Endothelial cell (in vitro differentiated cells): ENCODE measurements around the gene ARHGAP24. TPM values are rescaled to one million over a fixed set of nuclear protein-coding genes. Genes with fewer than 3 reads are reported as not detected.
"Not testable (repeated sequence)": the region's sequence is repeated elsewhere in the genome, so short reads cannot be mapped to it uniquely, and the experiment has no call there.

Experiments used
- DNase-seq: peaks from one replicate; pipeline ENCODE4 v3.0.0; 2021; ENCODE audit warnings: low spot score
- H3K27ac Mint-ChIP-seq: one replicate; pipeline ENCODE4 v1.8.0; 2021; ENCODE audit warnings: mixed read lengths, inconsistent platforms; ENCODE audit not compliant: unreplicated experiment
- H3K27me3 Mint-ChIP-seq: one replicate; pipeline ENCODE4 v1.8.0; 2021; ENCODE audit warnings: mild to moderate bottlenecking, moderate library complexity, mixed read lengths, inconsistent platforms; ENCODE audit not compliant: unreplicated experiment
- H3K36me3 Mint-ChIP-seq: one replicate; pipeline ENCODE4 v1.8.0; 2021; ENCODE audit warnings: mild to moderate bottlenecking, low read depth, mixed read lengths, inconsistent platforms; ENCODE audit not compliant: unreplicated experiment
- H3K4me1 Mint-ChIP-seq: one replicate; pipeline ENCODE4 v1.8.0; 2021; ENCODE audit warnings: mild to moderate bottlenecking, mixed read lengths, inconsistent platforms; ENCODE audit not compliant: unreplicated experiment
- H3K4me3 Mint-ChIP-seq: one replicate; pipeline ENCODE4 v1.8.0; 2021; ENCODE audit warnings: mild to moderate bottlenecking, mixed read lengths, inconsistent platforms; ENCODE audit not compliant: unreplicated experiment
- H3K9me3 Mint-ChIP-seq: one replicate; pipeline ENCODE4 v1.8.0; 2021; ENCODE audit warnings: mixed read lengths, inconsistent platforms; ENCODE audit not compliant: unreplicated experiment
- total RNA-seq: library from RNA; stranded (reverse); fragmentation: NEBNext Ultra II Directional; extraction: Animal tissue kit (Norgen Biotek cat#: 25700); gene quantifications from one replicate; pipeline ENCODE4 v1.2.1, GENCODE V29; 2021; ENCODE audit not compliant: unreplicated experiment
- TF ChIP-seq, protein P1 (sequence below): fragments of 200-600 bp; sonication (generic); IDR thresholded peaks from one replicate; pipeline ENCODE4 v1.5.0; 2021; ENCODE audit warnings: antibody characterized with exemption; ENCODE audit not compliant: unreplicated experiment

Gene ARHGAP24
- total RNA-seq, 1 donor from 2014 or later = 5.0 TPM

- Mint-ChIP-seq H3K27ac (no peak overlapping the region), H3K36me3 (no peaks in the 10 kb centered on the region), H3K27me3 (no peaks in the 10 kb centered on the region), H3K4me3 (no peak overlapping the region), H3K4me1 (peaks cover 13% of the 10 kb centered on the region), H3K9me3 (no peaks in the 10 kb centered on the region)
- TF ChIP-seq, protein P1, sequence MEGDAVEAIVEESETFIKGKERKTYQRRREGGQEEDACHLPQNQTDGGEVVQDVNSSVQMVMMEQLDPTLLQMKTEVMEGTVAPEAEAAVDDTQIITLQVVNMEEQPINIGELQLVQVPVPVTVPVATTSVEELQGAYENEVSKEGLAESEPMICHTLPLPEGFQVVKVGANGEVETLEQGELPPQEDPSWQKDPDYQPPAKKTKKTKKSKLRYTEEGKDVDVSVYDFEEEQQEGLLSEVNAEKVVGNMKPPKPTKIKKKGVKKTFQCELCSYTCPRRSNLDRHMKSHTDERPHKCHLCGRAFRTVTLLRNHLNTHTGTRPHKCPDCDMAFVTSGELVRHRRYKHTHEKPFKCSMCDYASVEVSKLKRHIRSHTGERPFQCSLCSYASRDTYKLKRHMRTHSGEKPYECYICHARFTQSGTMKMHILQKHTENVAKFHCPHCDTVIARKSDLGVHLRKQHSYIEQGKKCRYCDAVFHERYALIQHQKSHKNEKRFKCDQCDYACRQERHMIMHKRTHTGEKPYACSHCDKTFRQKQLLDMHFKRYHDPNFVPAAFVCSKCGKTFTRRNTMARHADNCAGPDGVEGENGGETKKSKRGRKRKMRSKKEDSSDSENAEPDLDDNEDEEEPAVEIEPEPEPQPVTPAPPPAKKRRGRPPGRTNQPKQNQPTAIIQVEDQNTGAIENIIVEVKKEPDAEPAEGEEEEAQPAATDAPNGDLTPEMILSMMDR = no peak
- no peak for DNase-seq
Observed at GRCh38 chr4:85818700-85819099, 343.8 kb downstream of the ARHGAP24 start.

DNA sequence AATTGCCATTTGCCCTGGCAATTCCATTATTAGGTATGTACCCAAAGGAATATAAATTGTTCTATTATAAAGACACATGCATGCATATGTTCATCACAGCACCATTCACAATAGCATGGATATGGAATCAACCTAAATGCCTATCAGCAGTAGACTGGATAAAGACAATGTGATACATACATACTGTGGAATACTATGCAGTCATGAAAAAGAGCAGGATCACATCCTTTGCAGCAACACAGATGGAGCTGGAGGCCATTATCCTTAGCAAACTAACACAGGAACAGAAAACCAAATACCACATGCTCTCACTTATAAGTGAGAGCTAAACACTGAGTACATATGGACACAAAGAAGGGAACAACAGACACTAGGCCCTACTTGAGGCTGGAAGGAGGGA is 345.2 kb downstream of the ARHGAP24 start:
- peaks cover 26% of the 10 kb centered on the region for H3K4me1 Mint-ChIP-seq
- DNase-seq, H3K36me3 Mint-ChIP-seq, H3K27me3 Mint-ChIP-seq, H3K9me3 Mint-ChIP-seq, H3K4me3 Mint-ChIP-seq, H3K27ac Mint-ChIP-seq: not testable (repeated sequence)

DNA sequence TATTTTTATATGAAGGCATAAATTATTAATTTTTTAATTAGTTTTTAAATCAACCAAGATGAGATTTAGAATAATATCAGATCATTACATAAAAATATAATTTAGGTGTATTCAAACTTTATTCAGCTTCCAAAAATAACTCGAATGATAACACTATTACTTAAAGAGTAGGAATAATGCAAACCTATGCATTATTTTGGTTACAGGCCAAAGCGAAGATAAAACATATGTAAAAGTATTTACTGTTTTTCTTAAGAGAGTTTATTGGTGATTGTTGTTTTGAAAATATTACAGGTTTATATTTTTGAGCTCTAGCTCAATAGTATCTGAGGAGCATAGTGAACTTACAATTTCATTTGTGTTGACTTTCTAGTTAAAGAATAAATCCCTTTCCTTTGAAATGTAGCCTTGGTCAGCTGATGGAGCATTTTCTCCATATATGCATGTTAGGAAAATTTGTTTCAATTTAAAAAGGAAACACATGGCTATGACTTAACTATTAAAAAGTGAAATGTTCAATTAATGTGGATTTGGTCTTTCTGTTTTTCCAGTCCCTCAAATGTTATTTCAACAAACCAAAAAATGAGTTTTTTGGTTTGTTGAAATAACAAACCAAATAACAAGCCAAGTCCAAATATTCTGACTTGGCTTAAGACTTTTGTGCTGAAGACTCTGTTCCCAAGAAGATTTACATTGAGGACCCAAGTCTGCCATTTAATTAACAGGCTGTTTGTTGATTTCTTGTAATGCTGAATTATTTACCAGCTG is 346.9 kb downstream of the ARHGAP24 start:
- Mint-ChIP-seq H3K4me1 (peaks cover 41% of the 10 kb centered on the region), H3K27me3 (no peaks in the 10 kb centered on the region), H3K9me3 (no peaks in the 10 kb centered on the region), H3K27ac (no peak overlapping the region), H3K4me3 (no peak overlapping the region), H3K36me3 (no peaks in the 10 kb centered on the region)
- DNase-seq = no peak
- TF ChIP-seq, protein P1 = no peak

DNA sequence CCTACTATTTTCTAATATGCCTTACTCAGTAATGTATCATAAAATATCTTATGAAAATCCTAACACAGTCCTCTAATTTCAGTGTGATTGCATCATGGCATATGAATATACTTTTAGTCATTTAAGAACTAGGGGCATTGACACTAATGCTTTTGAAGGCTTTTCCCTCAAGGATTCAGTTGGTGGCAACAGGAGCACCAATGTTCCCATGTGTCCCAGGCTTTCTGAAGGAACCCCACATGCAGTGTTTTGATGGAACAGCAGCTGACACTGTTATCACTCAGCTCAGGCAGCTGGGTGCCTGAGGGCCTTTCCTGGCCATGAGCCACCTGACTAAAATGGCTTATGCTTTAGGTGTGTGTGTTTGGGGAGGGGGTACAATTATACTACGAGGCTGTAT is 348.3 kb downstream of the ARHGAP24 start:
- H3K4me1 Mint-ChIP-seq = peaks cover 51% of the 10 kb centered on the region
- no peaks in the 10 kb centered on the region for H3K9me3 Mint-ChIP-seq
- H3K4me3 Mint-ChIP-seq = no peak overlapping the region

DNA sequence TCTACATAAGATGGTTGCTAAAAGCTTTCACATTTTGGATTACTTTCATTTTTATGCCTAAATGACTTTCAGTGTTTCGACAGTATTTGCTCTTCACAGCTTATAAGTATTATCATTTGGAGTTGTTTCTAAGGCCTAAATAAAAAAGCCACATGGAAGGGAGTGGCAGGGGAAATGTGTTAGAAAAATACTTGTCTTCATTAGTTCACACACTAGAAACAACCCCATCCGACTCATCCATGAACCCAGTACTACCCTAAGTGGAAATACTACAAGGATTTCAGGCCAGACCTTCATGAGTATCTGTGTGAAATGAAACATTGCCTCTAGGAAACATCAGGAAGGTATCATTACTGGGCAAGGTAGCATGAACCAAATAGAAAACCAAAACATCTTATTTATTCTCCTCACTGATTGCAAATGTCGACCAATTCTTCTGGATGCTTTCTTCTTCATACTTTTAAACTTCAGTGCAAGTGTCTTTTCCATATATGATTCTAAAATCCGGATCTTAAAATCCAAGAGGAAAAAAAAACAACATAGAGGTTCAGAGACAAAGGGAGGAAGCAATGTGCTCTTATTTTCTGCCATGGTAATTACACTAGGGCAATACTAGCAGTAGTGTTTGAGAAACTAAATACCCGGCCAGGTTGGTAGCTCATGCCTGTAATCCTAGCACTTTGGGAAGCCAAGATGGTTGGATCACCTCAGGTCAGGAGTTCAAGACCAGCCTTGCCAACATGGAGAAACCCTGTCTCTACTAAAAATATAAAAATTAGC is 349.4 kb downstream of the ARHGAP24 start:
- H3K4me3 Mint-ChIP-seq = no peak overlapping the region
- H3K4me1 Mint-ChIP-seq = peaks cover 47% of the 10 kb centered on the region
- no peaks in the 10 kb centered on the region for H3K27me3 Mint-ChIP-seq
- no peak for DNase-seq
- H3K9me3 Mint-ChIP-seq = no peaks in the 10 kb centered on the region
- H3K36me3 Mint-ChIP-seq = no peaks in the 10 kb centered on the region
- peak overlapping the region; percentile 90 for H3K27ac Mint-ChIP-seq
- TF ChIP-seq, protein P1 = no peak

More for the DNA sequence above, 348.3 kb downstream of the ARHGAP24 start:
- no peaks in the 10 kb centered on the region for H3K27me3 Mint-ChIP-seq
- no peaks in the 10 kb centered on the region for H3K36me3 Mint-ChIP-seq
- peak overlapping the region; percentile 90 for H3K27ac Mint-ChIP-seq
- no peak for DNase-seq
- TF ChIP-seq, protein P1 = no peak
